GM12878 (cell line): ENCODE data around the gene DDX50. TPM values are rescaled to one million over a fixed set of nuclear protein-coding genes. Genes with fewer than 3 reads are reported as not detected.
A peak's percentile ranks its signal among the peaks of the same experiment; 100 is the strongest.

ENCODE experiments used
- BCL11A ChIP-seq: IDR thresholded peaks from 2 replicates; pipeline ENCODE4 v1.6.1; 2011; ENCODE audit warnings: low read depth, low read length
- E2F8 ChIP-seq: fragments of 450-650 bp; IDR thresholded peaks from 2 replicates; pipeline ENCODE4 v1.6.1; 2018; ENCODE audit warnings: mild to moderate bottlenecking, low read depth, moderate library complexity; ENCODE audit not compliant: partially characterized antibody
- FOS ChIP-seq: IDR thresholded peaks from 3 replicates; pipeline ENCODE4 v1.6.1; 2011; ENCODE audit warnings: borderline replicate concordance; ENCODE audit not compliant: insufficient read length; ENCODE audit errors: extremely low read depth
- HDGF ChIP-seq: fragments of 450-650 bp; IDR thresholded peaks from 2 replicates; pipeline ENCODE4 v1.6.1; 2016; ENCODE audit warnings: antibody characterized with exemption
- JUND ChIP-seq: IDR thresholded peaks from 2 replicates; pipeline ENCODE4 v1.6.1; 2012; ENCODE audit warnings: low read depth, mild to moderate bottlenecking, low read length, improper control_type of control experiment, moderate library complexity
- KAT2A ChIP-seq: conservative IDR thresholded peaks from 2 replicates; pipeline ENCODE4 v1.6.1; 2011; ENCODE audit warnings: low read depth, low read length; ENCODE audit not compliant: control insufficient read depth
- KDM1A ChIP-seq: fragments of 200-600 bp; sonication (generic); IDR thresholded peaks from 2 replicates; pipeline ENCODE4 v1.6.1; 2016; ENCODE audit warnings: borderline replicate concordance
- LARP7 ChIP-seq: fragments of 450-650 bp; IDR thresholded peaks from 2 replicates; pipeline ENCODE4 v1.6.1; 2017; ENCODE audit warnings: mild to moderate bottlenecking
- MTA2 ChIP-seq: fragments of 450-650 bp; IDR thresholded peaks from 2 replicates; pipeline ENCODE4 v1.6.1; 2016; ENCODE audit warnings: low read depth, mild to moderate bottlenecking, moderate library complexity
- NFXL1 ChIP-seq: fragments of 450-650 bp; IDR thresholded peaks from 2 replicates; pipeline ENCODE4 v1.6.1; 2017; ENCODE audit warnings: antibody characterized with exemption, mild to moderate bottlenecking, borderline replicate concordance
- NFYB ChIP-seq: IDR thresholded peaks from 2 replicates; pipeline ENCODE4 v1.6.1; 2011; ENCODE audit warnings: low read depth, mild to moderate bottlenecking, low read length, improper control_type of control experiment, moderate library complexity; ENCODE audit not compliant: insufficient read depth
- POU2F2 ChIP-seq: IDR thresholded peaks from 3 replicates; pipeline ENCODE4 v1.6.1; 2011; ENCODE audit warnings: low read depth, mild to moderate bottlenecking, low read length, borderline replicate concordance
- PRDM15 ChIP-seq: fragments of 450-650 bp; formaldehyde crosslinking; IDR thresholded peaks from 2 replicates; pipeline ENCODE4 v1.4.0; 2020; ENCODE audit warnings: mild to moderate bottlenecking, moderate library complexity
- RAD21 ChIP-seq: IDR thresholded peaks from 2 replicates; pipeline ENCODE4 v1.6.1; 2011; ENCODE audit warnings: mild to moderate bottlenecking, low read depth, low read length, moderate library complexity; ENCODE audit not compliant: insufficient read depth
- RUNX3 ChIP-seq: IDR thresholded peaks from 2 replicates; pipeline ENCODE4 v1.6.1; 2012; ENCODE audit warnings: low read length, inconsistent platforms
- SMAD1 ChIP-seq: fragments of 450-650 bp; IDR thresholded peaks from 2 replicates; pipeline ENCODE4 v1.6.1; 2018; ENCODE audit warnings: mild to moderate bottlenecking, low read depth; ENCODE audit not compliant: partially characterized antibody
- SMAD5 ChIP-seq: IDR thresholded peaks from 2 replicates; pipeline ENCODE4 v1.6.1; 2016; ENCODE audit warnings: antibody characterized with exemption, low read depth
- SREBF2 ChIP-seq: IDR thresholded peaks from 2 replicates; pipeline ENCODE4 v1.6.1; 2012; ENCODE audit warnings: mild to moderate bottlenecking, low read length
- TCF12 ChIP-seq: IDR thresholded peaks from 2 replicates; pipeline ENCODE4 v1.6.1; 2011; ENCODE audit warnings: low read depth, mild to moderate bottlenecking, low read length
- ZBTB33 ChIP-seq: fragments of 450-650 bp; IDR thresholded peaks from 2 replicates; pipeline ENCODE4 v1.6.1; 2017; ENCODE audit warnings: mild to moderate bottlenecking
- ZNF274 ChIP-seq: IDR thresholded peaks from one replicate; pipeline ENCODE4 v1.8.0; 2011; ENCODE audit not compliant: insufficient read length, insufficient read depth
- polyA plus RNA-seq, 11 experiments: library from polyadenylated mRNA; depleted of rRNA in 4 of 11; unstranded in 6 of 11; stranded (reverse) in 5 of 11; fragments of >200 nt; fragmentation: Nextera tagmentation in 4 of 11; fragmentation: Illumina TruSeq in 1 of 11; extraction: Ambion mirVana in 4 of 11; extraction: Trizol in 1 of 11; gene quantifications; 1 replicate in 1 of 11; 2 replicates in 10 of 11; pipeline versions ENCODE4 v1.2.1 to v1.2.3, GENCODE V29; 2011 to 2016; ENCODE audit warnings: inconsistent platforms in 2 of 11, missing spikeins in 2 of 11, low read depth in 1 of 11
- total RNA-seq, 4 experiments: library from RNA; depleted of rRNA in 3 of 4; stranded (reverse); fragments of >200 nt in 3 of 4; fragmentation: Illumina TruSeq in 1 of 4; extraction: Trizol in 1 of 4; gene quantifications; 2 replicates each; pipeline versions ENCODE4 v1.2.1 to v1.2.3, GENCODE V29; 2013 to 2021
- TF ChIP-seq, protein P1 (sequence below): fragments of 450-650 bp; IDR thresholded peaks from 2 replicates; pipeline ENCODE4 v1.6.1; 2017; ENCODE audit warnings: borderline replicate concordance

DDX50 gene
- total and polyA plus RNA-seq, 10 of the 15 experiments (the other 5 are each of a cell fraction or from before 2014, with no cell fraction given) = 24.9 to 52.0 (median 36.8) TPM

GRCh38 chr10:68900427-68901104, 549 bp upstream of the DDX50 start (continued):
- no peak for TF ChIP-seq ZBTB33
- no peak for TF ChIP-seq SREBF2
- TF ChIP-seq LARP7 = peak; percentile 82
- no peak for TF ChIP-seq NFXL1
- no peak for TF ChIP-seq PRDM15 (CRISPR knock-in tag)
- TF ChIP-seq RUNX3 = no peak
- no peak for TF ChIP-seq MTA2
- no peak for TF ChIP-seq SMAD1
- TF ChIP-seq, protein P1, sequence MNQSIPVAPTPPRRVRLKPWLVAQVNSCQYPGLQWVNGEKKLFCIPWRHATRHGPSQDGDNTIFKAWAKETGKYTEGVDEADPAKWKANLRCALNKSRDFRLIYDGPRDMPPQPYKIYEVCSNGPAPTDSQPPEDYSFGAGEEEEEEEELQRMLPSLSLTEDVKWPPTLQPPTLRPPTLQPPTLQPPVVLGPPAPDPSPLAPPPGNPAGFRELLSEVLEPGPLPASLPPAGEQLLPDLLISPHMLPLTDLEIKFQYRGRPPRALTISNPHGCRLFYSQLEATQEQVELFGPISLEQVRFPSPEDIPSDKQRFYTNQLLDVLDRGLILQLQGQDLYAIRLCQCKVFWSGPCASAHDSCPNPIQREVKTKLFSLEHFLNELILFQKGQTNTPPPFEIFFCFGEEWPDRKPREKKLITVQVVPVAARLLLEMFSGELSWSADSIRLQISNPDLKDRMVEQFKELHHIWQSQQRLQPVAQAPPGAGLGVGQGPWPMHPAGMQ = no peak
- TF ChIP-seq KDM1A = no peak
- no peak for TF ChIP-seq JUND
- peak; percentile 84 for TF ChIP-seq POU2F2
- TF ChIP-seq TCF12 = no peak
- no peak for TF ChIP-seq HDGF
- TF ChIP-seq E2F8 = no peak
- TF ChIP-seq SMAD5 = peak; percentile 88
- no peak for TF ChIP-seq ZNF274
- TF ChIP-seq FOS = no peak
- TF ChIP-seq BCL11A = no peak
- no peak for TF ChIP-seq NFYB
- TF ChIP-seq RAD21 = no peak
- TF ChIP-seq KAT2A = no peak
